HG02852 (cell line): ENCODE measurements around the gene NUF2.
"Not testable (repeated sequence)": the region's sequence is repeated elsewhere in the genome, so short reads cannot be mapped to it uniquely, and the experiment has no call there.

ENCODE experiments used
- ATAC-seq: cut with Tn5 transposase; IDR thresholded peaks from one replicate; pipeline ENCODE4 v1.9.1; 2021; ENCODE audit warnings: mild to moderate bottlenecking, moderate library complexity; ENCODE audit not compliant: unreplicated experiment

The NUF2 gene

GRCh38 chr1:163321311-163322305, at the start of gene NUF2:
TSS of gene NUF2 (plus strand) at chr1:163321954. CDS start at chr1:163326052, 4,098 bp downstream.
- peak; percentile 97 for ATAC-seq

GRCh38 chr1:163273766-163274441, 47.9 kb upstream of the NUF2 start:
- no peak for ATAC-seq

GRCh38 chr1:163275222-163275621, 46.5 kb upstream of the NUF2 start:
- no peak for ATAC-seq

GRCh38 chr1:163278602-163279001, 43.2 kb upstream of the NUF2 start:
- ATAC-seq = no peak

GRCh38 chr1:163284867-163285266, 36.9 kb upstream of the NUF2 start:
- not testable (repeated sequence) for ATAC-seq

- no peak for ATAC-seq
Measured at GRCh38 chr1:163290025-163290640, 31.6 kb upstream of the NUF2 start.

- ATAC-seq = no peak
Measured at GRCh38 chr1:163291461-163291860, 30.3 kb upstream of the NUF2 start.

GRCh38 chr1:163292153-163292552, 29.6 kb upstream of the NUF2 start:
- not testable (repeated sequence) for ATAC-seq

GRCh38 chr1:163293497-163293896, 28.3 kb upstream of the NUF2 start:
- not testable (repeated sequence) for ATAC-seq

- no peak for ATAC-seq
Measured at GRCh38 chr1:163295949-163296348, 25.8 kb upstream of the NUF2 start.

- ATAC-seq = no peak
Measured at GRCh38 chr1:163296504-163297263, 25.1 kb upstream of the NUF2 start.

- no peak for ATAC-seq
Measured at GRCh38 chr1:163298365-163298764, 23.4 kb upstream of the NUF2 start.

GRCh38 chr1:163300568-163300967, 21.2 kb upstream of the NUF2 start:
- no peak for ATAC-seq

- ATAC-seq = no peak
Measured at GRCh38 chr1:163303561-163303960, 18.2 kb upstream of the NUF2 start.

- ATAC-seq = no peak
Measured at GRCh38 chr1:163305441-163305840, 16.3 kb upstream of the NUF2 start.

- no peak for ATAC-seq
Measured at GRCh38 chr1:163307479-163308171, 14.1 kb upstream of the NUF2 start.

- ATAC-seq = no peak
Measured at GRCh38 chr1:163308811-163309210, 12.9 kb upstream of the NUF2 start.

GRCh38 chr1:163315773-163316374, 5.9 kb upstream of the NUF2 start:
- ATAC-seq = no peak

GRCh38 chr1:163320891-163321290, 863 bp upstream of the NUF2 start:
- ATAC-seq = no peak

- not testable (repeated sequence) for ATAC-seq
Measured at GRCh38 chr1:163323339-163323738, 1.6 kb downstream of the NUF2 start.
